B cell (primary cell): Measurements from ENCODE around the gene PALLD. TPM values are rescaled to one million over a fixed set of nuclear protein-coding genes. Genes with fewer than 3 reads are reported as not detected.

ENCODE experiments used
- ATAC-seq: fragments of 200-7000 bp; cut with Tn5 transposase; one replicate; pipeline ENCODE4 v1.10.0; 2021; ENCODE audit warnings: low read depth, mild to moderate bottlenecking, moderate number of reproducible peaks, moderate library complexity
- CTCF ChIA-PET: fragments of 350-600 bp; sonication (Branson Sonifier 250); formaldehyde crosslinking; loops from one replicate; lab custom pipeline; 2021; ENCODE audit warnings: antibody characterized with exemption, inconsistent platforms; lab: Charles Lee
- POLR2A ChIA-PET: fragments of 350-600 bp; sonication (Branson Sonifier 250); formaldehyde crosslinking; loops from one replicate; lab custom pipeline; 2021; ENCODE audit warnings: antibody characterized with exemption; lab: Charles Lee
- DNase-seq: peaks from one replicate; pipeline ENCODE4 v3.0.0; 2013
- H2AFZ ChIP-seq: 2 replicates; pipeline ENCODE4 v1.6.1; 2012; ENCODE audit warnings: mild to moderate bottlenecking, low read depth, low read length; ENCODE audit not compliant: insufficient read depth, poor library complexity, severe bottlenecking
- H3K27ac ChIP-seq, 2 donors: 1 replicate in 1 of 2; 2 replicates in 1 of 2; pipeline ENCODE4 v1.5.1; 2012 to 2013; ENCODE audit warnings: low read length in 2 of 2, mild to moderate bottlenecking in 2 of 2, moderate library complexity in 1 of 2
- H3K27me3 ChIP-seq, 4 experiments: fragments of 200-600 bp in 1 of 4; sonication (generic) in 1 of 4; replicated peaks in 1 of 4; 1 replicate in 2 of 4; 2 replicates in 2 of 4; pipeline versions ENCODE4 v1.6.1 to v1.7.0; 2013 to 2016; ENCODE audit warnings: low read length in 3 of 4, mild to moderate bottlenecking in 2 of 4, mixed read lengths in 1 of 4, moderate library complexity in 1 of 4; ENCODE audit not compliant: insufficient read depth in 4 of 4, control insufficient read depth in 3 of 4; ENCODE audit errors: control extremely low read depth in 1 of 4
- H3K36me3 ChIP-seq, 2 experiments: replicated peaks in 1 of 2; 1 replicate in 1 of 2; 2 replicates in 1 of 2; pipeline versions ENCODE4 v1.6.1 to v1.7.1; 2013; ENCODE audit warnings: low read length in 1 of 2; ENCODE audit not compliant: insufficient read depth in 2 of 2, control insufficient read depth in 1 of 2; ENCODE audit errors: control extremely low read depth in 1 of 2, extremely low read depth in 1 of 2
- H3K4me1 ChIP-seq, 2 donors: fragments of 200-600 bp in 1 of 2; sonication (generic) in 1 of 2; 1 replicate in 1 of 2; 2 replicates in 1 of 2; pipeline versions ENCODE4 v1.5.1 to v1.6.1; 2013 to 2017; ENCODE audit warnings: low read length in 2 of 2; ENCODE audit not compliant: control insufficient read depth in 2 of 2, insufficient read depth in 2 of 2
- H3K4me2 ChIP-seq: replicated peaks from 2 replicates; pipeline ENCODE3; 2012; ENCODE audit warnings: mild to moderate bottlenecking, low read depth, low read length; ENCODE audit not compliant: poor library complexity, severe bottlenecking
- H3K4me3 ChIP-seq, 5 experiments: fragments of 200-600 bp in 1 of 5; sonication (generic) in 1 of 5; 1 replicate in 3 of 5; 2 replicates in 2 of 5; pipeline versions ENCODE4 v1.5.1 to v1.7.0; 2011 to 2016; ENCODE audit warnings: low read length in 4 of 5, mild to moderate bottlenecking in 4 of 5, low read depth in 2 of 5, control low read depth in 1 of 5, moderate library complexity in 1 of 5; ENCODE audit not compliant: insufficient read depth in 1 of 5; ENCODE audit errors: control extremely low read depth in 1 of 5, extremely low read depth in 1 of 5
- H3K79me2 ChIP-seq: fragments of 200-600 bp; sonication (generic); one replicate; pipeline ENCODE4 v1.6.0; 2016; ENCODE audit warnings: low read length; ENCODE audit not compliant: control insufficient read depth, insufficient read depth
- H3K9ac ChIP-seq: fragments of 200-600 bp; sonication (generic); 2 replicates; pipeline ENCODE4 v1.6.1; 2017; ENCODE audit warnings: mild to moderate bottlenecking, low read length, moderate library complexity
- H3K9me3 ChIP-seq, 3 donors: one replicate each; pipeline versions ENCODE4 v1.6.1 to v1.7.1; 2013; ENCODE audit warnings: low read length in 2 of 3; ENCODE audit not compliant: control insufficient read depth in 2 of 3, insufficient read depth in 1 of 3; ENCODE audit errors: control extremely low read depth in 1 of 3
- H4K20me1 ChIP-seq: 2 replicates; pipeline ENCODE4 v1.6.0; 2012; ENCODE audit warnings: mild to moderate bottlenecking, low read length; ENCODE audit not compliant: insufficient read depth, control insufficient read depth, poor library complexity, severe bottlenecking
- H3K27ac Mint-ChIP-seq: one replicate; pipeline ENCODE4 v1.8.0; 2021; ENCODE audit warnings: mixed read lengths
- H3K27me3 Mint-ChIP-seq: one replicate; pipeline ENCODE4 v1.8.0; 2021; ENCODE audit warnings: mixed read lengths
- H3K4me1 Mint-ChIP-seq: one replicate; pipeline ENCODE4 v1.8.0; 2021; ENCODE audit warnings: mixed read lengths
- H3K4me3 Mint-ChIP-seq: one replicate; pipeline ENCODE4 v1.8.0; 2021; ENCODE audit warnings: mixed read lengths
- H3K9me3 Mint-ChIP-seq: one replicate; pipeline ENCODE4 v1.8.0; 2022; ENCODE audit warnings: mixed read lengths; ENCODE audit not compliant: insufficient read depth
- EZH2 ChIP-seq: IDR thresholded peaks from 2 replicates; pipeline ENCODE4 v1.6.1; 2012; ENCODE audit warnings: borderline replicate concordance, low read depth, mild to moderate bottlenecking, moderate library complexity, low read length; ENCODE audit not compliant: insufficient read depth, poor library complexity, severe bottlenecking
- WGBS: methylation state at CpG from one replicate; pipeline ENCODE4 v1.1.5; 2013; ENCODE audit warnings: missing lambda C conversion rate; ENCODE audit not compliant: insufficient coverage; 5-methylcytosine and 5-hydroxymethylcytosine counted together
- intact Hi-C: fragments of 100-400 bp; cut with micrococcal nuclease; formaldehyde crosslinking; loops from one replicate; pipeline ENCODE4 v1.10.0; 2022
- polyA plus RNA-seq: library from polyadenylated mRNA; depleted of rRNA; stranded (reverse); fragments of >200 nt; gene quantifications from 2 replicates; pipeline ENCODE4 v1.2.3, GENCODE V29; 2012
- total RNA-seq, 2 donors: library from RNA; stranded (reverse); fragments of 120-200 nt in 1 of 2; gene quantifications; 1 replicate in 1 of 2; 2 replicates in 1 of 2; pipeline versions ENCODE4 v1.2.3 to v1.2.4, GENCODE V29; 2013 to 2022
- TF ChIP-seq, protein P1 (sequence below): fragments of 200-600 bp; IDR thresholded peaks from one replicate; pipeline ENCODE4 v1.8.0; 2022; ENCODE audit warnings: antibody characterized with exemption, mild to moderate bottlenecking

Gene PALLD
- total and polyA plus RNA-seq, 2 donors (not counting 1 experiment from before 2014, with no cell fraction given) = 0.63 to 0.71 TPM

- no peak for TF ChIP-seq EZH2
- TF ChIP-seq, protein P1, sequence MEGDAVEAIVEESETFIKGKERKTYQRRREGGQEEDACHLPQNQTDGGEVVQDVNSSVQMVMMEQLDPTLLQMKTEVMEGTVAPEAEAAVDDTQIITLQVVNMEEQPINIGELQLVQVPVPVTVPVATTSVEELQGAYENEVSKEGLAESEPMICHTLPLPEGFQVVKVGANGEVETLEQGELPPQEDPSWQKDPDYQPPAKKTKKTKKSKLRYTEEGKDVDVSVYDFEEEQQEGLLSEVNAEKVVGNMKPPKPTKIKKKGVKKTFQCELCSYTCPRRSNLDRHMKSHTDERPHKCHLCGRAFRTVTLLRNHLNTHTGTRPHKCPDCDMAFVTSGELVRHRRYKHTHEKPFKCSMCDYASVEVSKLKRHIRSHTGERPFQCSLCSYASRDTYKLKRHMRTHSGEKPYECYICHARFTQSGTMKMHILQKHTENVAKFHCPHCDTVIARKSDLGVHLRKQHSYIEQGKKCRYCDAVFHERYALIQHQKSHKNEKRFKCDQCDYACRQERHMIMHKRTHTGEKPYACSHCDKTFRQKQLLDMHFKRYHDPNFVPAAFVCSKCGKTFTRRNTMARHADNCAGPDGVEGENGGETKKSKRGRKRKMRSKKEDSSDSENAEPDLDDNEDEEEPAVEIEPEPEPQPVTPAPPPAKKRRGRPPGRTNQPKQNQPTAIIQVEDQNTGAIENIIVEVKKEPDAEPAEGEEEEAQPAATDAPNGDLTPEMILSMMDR = no peak
- no peaks in the 10 kb centered on the region for H3K36me3 ChIP-seq
- no peak overlapping the region for H3K4me2 ChIP-seq
- Mint-ChIP-seq H3K4me1 (no peaks in the 10 kb centered on the region), H3K4me3 (no peak overlapping the region), H3K9me3 (no peaks in the 10 kb centered on the region), H3K27ac (no peak overlapping the region), H3K27me3 (no peaks in the 10 kb centered on the region)
- H3K27ac ChIP-seq = no peak overlapping the region
- intact Hi-C loops = no loop called here
- no peaks in the 10 kb centered on the region for H4K20me1 ChIP-seq
- 94% methylated on average over 3 of the region's 4 CpGs for WGBS
- H3K9ac ChIP-seq = no peak overlapping the region
- ChIA-PET CTCF (no interaction called here), POLR2A (no interaction called here)
- no peak for DNase-seq
- peaks cover 0 to 3% (median 0%) of the 10 kb centered on the region in 4 experiments for H3K27me3 ChIP-seq
- no peak overlapping the region for H2AFZ ChIP-seq
- ATAC-seq = no peak
- no peaks in the 10 kb centered on the region for H3K9me3 ChIP-seq
- H3K79me2 ChIP-seq = no peaks in the 10 kb centered on the region
- no peaks in the 10 kb centered on the region for H3K4me1 ChIP-seq
- no peak overlapping the region for H3K4me3 ChIP-seq
These were observed 240.9 kb downstream of the PALLD start for GRCh38 chr4:168737806-168738172.

DNA sequence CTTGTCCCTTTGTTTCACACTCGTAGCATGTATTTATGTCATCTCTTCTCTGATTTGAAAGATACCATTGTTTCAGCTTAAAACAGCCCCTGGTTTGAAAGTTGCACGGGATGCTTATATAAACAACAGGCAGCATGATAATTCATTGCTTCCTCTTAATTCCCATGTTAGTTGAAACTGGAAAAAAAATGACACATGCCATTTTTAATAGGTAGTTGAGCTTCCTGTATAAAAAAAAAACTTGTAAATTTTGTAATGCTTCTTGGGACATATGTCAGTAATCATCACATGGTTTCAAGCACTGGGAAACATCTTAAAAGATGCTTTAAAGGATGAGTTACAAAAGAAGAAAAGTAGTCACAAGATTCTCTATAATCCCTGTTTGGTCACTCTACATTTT lies 243.0 kb downstream of the PALLD start:
- H3K4me2 ChIP-seq = no peak overlapping the region
- no peak for DNase-seq
- no peak overlapping the region for H3K27ac ChIP-seq
- ChIA-PET POLR2A (no interaction called here), CTCF (no interaction called here)
- H3K9me3 Mint-ChIP-seq = no peaks in the 10 kb centered on the region
- H3K4me3 ChIP-seq = no peak overlapping the region
- H3K36me3 ChIP-seq = no peaks in the 10 kb centered on the region
- no peak overlapping the region for H3K9ac ChIP-seq
- ATAC-seq = no peak
- no peaks in the 10 kb centered on the region for H4K20me1 ChIP-seq
- TF ChIP-seq, protein P1 = no peak
- TF ChIP-seq EZH2 = no peak
- intact Hi-C loops = no loop called here
- no peak overlapping the region for H2AFZ ChIP-seq
- H3K27me3 ChIP-seq = peaks cover 0 to 6% (median 2%) of the 10 kb centered on the region in 4 experiments
- H3K4me1 Mint-ChIP-seq = no peaks in the 10 kb centered on the region
- H3K9me3 ChIP-seq = no peaks in the 10 kb centered on the region
- no peaks in the 10 kb centered on the region for H3K79me2 ChIP-seq
- no CpG with 5 or more reads among the region's 2 CpGs for WGBS
- peaks cover 6% of the 10 kb centered on the region for H3K27me3 Mint-ChIP-seq
- H3K4me1 ChIP-seq = no peaks in the 10 kb centered on the region
- no peak overlapping the region for H3K4me3 Mint-ChIP-seq
- no peak overlapping the region for H3K27ac Mint-ChIP-seq
